ENCODE results near the gene BNC1.
"Not testable (repeated sequence)": the region's sequence is repeated elsewhere in the genome, so short reads cannot be mapped to it uniquely, and the experiment has no call there.

BNC1 gene

GRCh38 chr15:83285284-83285978 is 967 bp upstream of the BNC1 start:
- no peak for FAIRE-seq
- TF ChIP-seq POLR2A (IDR thresholded peaks at IDR 0.05; ENCODE audit: low read depth, low read length) = no peak
- DNase-seq (ENCODE audit: insufficient read length, low spot score) = no peak

DNA sequence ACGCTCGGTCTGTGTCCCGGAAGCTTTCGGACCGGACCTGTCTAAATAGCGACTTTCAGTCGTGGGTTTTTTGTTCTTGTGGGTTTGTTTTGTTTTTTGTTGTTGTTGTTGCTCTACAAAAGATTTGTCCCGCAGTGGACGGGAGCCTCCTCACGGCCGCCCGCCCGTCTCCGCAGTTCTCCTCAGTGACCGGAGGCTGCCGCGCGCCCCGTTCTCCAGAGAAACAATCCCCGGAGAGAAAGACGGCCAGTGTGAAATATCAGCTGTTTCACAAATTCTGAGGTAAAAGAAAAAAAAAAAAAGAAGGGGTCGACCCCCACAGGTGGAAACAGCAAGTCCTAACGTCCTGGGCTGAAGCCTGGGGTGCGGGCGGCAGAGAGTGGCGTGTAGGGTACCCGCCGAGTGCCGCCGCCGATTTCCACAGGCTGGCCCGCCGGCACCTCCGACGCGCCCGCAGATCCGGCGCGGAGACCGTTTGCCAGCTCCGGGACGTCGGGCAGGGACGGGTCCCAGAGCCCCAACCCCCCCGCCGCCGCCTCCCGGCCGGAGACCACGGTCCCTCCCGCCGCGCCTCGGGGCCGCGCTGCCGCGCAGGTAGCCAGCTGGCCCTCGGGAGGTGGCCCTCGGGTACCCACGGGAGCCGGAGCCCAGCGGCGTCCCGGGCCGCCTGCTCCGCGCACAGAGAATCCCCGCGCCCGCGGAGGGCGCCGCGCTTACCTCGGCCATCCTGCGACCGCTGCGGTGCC is 478 bp downstream of the BNC1 start:
- DNase-seq (ENCODE audit: insufficient read length, low spot score) (no peak), FAIRE-seq (no peak)
- no peak for TF ChIP-seq POLR2A (IDR thresholded peaks at IDR 0.05; ENCODE audit: low read depth, low read length)

DNA sequence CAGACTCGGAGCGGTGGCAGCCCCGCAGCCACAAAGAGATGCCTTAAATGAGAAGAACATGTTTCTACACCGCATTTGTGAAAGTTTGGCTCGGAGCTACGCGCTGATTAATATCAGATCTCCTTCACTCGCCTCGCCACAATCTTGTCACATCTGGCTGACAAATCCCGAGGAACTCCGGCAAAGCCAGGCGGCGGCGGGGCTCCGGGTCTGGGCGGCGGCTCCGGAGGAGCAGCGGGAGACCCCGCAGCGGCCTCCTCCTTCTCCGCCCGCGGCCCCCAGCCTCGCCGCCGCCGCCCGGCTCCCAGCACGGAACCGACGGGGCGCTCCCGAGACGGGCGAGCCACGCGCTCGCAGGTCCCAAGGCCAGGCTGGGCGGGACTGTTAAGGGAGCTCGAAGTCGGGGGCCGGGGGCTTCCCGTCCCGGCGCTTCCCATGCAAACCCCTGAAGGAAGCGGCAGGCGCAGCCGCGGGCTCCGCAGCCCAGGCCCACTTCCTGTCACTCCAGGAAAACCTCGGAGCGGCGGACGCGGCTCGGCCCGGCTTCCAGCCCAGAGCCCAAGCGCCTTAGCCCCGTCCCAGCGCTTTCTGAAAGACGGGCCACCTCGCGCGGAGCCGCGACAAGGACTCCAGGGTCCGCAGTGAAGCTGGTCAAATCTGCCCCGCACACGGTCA is 1.2 kb downstream of the BNC1 start:
- no peak for TF ChIP-seq POLR2A (IDR thresholded peaks at IDR 0.05; ENCODE audit: low read depth, low read length)
- no peak for FAIRE-seq
- no peak for DNase-seq (ENCODE audit: insufficient read length, low spot score)

- TF ChIP-seq POLR2A (IDR thresholded peaks at IDR 0.05; ENCODE audit: low read depth, low read length) = no peak
- FAIRE-seq (no peak), DNase-seq (ENCODE audit: insufficient read length, low spot score) (no peak)
Measured at GRCh38 chr15:83282776-83283137, 1.7 kb downstream of the BNC1 start.

DNA sequence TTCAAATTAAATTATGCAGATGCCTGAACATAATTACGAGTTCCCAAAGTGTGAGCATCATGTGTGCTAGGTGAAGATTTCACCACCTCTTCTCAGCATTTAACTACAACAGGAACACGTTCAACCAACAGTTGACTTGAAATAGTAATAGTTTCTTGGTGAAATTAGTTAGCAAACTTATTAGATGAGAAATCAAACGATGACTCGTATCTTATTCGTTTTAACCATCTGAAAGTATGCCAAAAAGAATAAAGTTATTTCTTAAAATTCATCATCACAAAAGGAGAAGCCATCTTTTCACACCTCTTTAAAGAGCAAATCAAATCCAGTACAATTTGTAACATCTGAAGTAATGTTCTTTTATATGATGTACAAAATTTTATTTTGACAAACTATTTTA is 2.3 kb downstream of the BNC1 start:
- TF ChIP-seq POLR2A (IDR thresholded peaks at IDR 0.05; ENCODE audit: low read depth, low read length) = no peak
- DNase-seq (ENCODE audit: insufficient read length, low spot score) = no peak
- no peak for FAIRE-seq

DNA sequence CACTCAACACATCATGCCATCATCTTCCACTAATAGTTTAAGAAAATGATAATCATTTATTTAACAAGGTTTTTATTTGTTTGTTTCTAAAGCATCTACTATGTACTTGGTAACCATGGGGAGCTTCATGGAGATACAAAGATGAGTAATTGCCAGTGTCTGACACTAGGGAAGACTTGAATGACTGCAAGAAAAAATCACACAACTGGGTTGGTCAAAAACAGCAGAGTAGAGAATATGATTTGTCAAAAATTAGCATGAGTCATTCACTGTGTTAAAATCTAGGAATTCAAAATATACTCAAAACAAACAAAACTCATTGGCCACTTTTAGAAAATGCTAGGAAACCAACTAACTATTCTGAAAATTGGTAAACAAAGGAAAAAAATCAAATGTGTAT is 6.3 kb downstream of the BNC1 start:
- FAIRE-seq (no peak), DNase-seq (ENCODE audit: insufficient read length, low spot score) (no peak)
- TF ChIP-seq POLR2A (IDR thresholded peaks at IDR 0.05; ENCODE audit: low read depth, low read length) = no peak

DNA sequence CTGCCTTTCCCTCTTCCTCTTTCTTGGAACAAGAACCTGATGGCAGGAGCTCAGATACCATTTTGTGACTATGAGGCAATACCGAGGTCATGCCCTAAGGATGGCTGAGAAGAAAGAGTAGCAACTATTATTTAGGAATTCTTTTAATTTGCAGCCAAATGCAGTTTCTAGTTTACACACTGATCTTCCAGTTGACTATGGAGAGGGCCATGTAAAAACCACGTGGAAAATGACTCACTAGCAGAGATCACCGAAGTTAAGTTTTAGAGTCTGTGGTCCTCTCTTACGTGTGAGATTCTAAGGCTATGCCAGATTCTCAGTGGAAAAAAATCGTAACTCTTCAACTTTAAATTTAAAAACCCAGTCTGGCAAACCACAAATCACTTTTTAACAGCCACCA is 7.8 kb downstream of the BNC1 start:
- FAIRE-seq = no peak
- no peak for TF ChIP-seq POLR2A (IDR thresholded peaks at IDR 0.05; ENCODE audit: low read depth, low read length)
- no peak for DNase-seq (ENCODE audit: insufficient read length, low spot score)

DNA sequence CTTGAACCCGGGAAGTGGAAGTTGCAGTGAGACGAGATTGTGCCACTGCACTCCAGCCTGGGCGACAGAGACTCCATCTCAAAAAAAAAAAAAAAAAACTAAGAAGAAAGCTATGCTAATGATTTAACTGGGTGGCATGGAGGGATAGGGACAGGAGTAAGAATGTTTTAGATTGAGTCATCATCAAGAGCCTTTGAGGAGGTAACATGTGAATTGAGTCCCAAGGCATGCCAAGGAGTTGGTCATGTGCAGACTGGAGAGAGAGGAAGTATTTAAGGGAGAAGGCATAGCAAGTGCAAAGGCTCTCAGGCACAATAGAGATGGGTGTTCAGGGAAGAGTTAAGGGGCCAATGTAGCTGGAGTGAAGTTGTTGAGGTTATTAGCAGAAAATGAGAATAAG is 9.1 kb downstream of the BNC1 start:
- DNase-seq (ENCODE audit: insufficient read length, low spot score) (no peak), FAIRE-seq (no peak)
- no peak for TF ChIP-seq POLR2A (IDR thresholded peaks at IDR 0.05; ENCODE audit: low read depth, low read length)

DNA sequence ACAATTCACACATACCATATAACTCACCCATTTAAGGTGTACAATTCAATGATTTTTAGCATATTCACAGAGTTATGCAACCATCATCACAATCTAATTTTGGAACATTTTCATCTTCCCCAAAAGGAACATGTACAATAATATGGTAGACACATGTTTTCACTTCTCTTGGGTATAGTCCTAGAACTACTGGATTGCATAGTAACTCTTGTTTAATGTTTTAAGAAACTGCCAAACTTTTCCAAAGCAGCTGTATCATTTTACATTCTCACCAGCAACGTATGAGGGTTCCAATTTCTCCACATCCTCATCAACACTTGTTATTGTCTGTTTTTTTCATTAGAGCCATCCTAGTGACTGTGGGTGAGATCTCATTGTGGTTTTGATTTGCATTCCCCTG is 14.3 kb downstream of the BNC1 start:
- FAIRE-seq (no peak), DNase-seq (ENCODE audit: insufficient read length, low spot score) (no peak)
- TF ChIP-seq POLR2A (IDR thresholded peaks at IDR 0.05; ENCODE audit: low read depth, low read length) = no peak

DNA sequence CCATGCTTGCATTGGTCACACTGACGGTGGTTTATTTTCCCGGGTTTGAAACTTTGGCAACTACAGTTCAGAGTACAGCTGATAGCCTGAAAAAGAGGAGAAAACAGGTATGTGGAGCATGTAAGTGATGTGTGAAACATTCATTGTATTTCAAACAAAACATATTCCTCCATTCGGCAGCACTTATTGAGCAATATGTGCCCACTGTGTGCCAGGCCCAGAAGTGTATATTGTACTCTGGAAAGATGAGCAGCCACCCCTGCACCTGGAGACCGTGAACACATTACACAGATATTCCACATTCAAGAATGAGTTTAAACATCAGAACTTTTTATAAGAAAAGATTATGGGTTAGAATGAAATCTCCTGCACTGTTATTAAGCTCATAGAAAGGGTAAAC is 16.3 kb downstream of the BNC1 start:
- TF ChIP-seq POLR2A (IDR thresholded peaks at IDR 0.05; ENCODE audit: low read depth, low read length) = no peak
- FAIRE-seq (no peak), DNase-seq (ENCODE audit: insufficient read length, low spot score) (no peak)

- no peak for FAIRE-seq
- TF ChIP-seq POLR2A (IDR thresholded peaks at IDR 0.05; ENCODE audit: low read depth, low read length) = no peak
- DNase-seq (ENCODE audit: insufficient read length, low spot score) = no peak
Measured at GRCh38 chr15:83262594-83263315, 21.7 kb downstream of the BNC1 start.

- DNase-seq (ENCODE audit: insufficient read length, low spot score); FAIRE-seq: not testable (repeated sequence)
Measured at GRCh38 chr15:83262181-83262580, 22.3 kb downstream of the BNC1 start.

DNA sequence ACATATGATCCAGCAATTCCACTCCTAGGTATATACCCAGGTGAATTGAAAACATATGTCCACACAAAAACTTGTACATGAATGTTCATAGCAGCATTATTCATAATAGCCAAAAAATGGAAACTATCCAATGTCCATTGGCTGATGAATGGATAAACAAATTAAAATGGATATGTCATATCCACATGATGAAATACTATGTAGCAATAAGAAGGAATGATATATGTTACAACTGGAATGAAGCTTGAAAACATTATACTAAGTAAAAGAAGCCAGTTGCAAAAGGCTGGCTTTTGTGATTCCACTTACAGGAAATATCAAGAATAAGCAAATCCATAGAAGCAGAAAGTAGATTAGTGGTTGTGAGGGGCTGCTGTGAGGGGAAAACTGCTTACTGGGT is 33.7 kb downstream of the BNC1 start:
- DNase-seq (ENCODE audit: insufficient read length, low spot score) = no peak
- no peak for FAIRE-seq
- TF ChIP-seq POLR2A (IDR thresholded peaks at IDR 0.05; ENCODE audit: low read depth, low read length) = no peak

GRCh38 chr15:83249030-83249343 is 35.5 kb downstream of the BNC1 start:
- TF ChIP-seq POLR2A (IDR thresholded peaks at IDR 0.05; ENCODE audit: low read depth, low read length) = no peak
- FAIRE-seq = no peak
- no peak for DNase-seq (ENCODE audit: insufficient read length, low spot score)

All from H54 (cell line).